Ishikawa (cell line): ENCODE data around the gene OR5B2.

Experiments used
- CEBPB ChIP-seq: IDR thresholded peaks from 2 replicates; pipeline ENCODE4 v1.6.1; 2012
- CREB1 ChIP-seq: IDR thresholded peaks from 2 replicates; pipeline ENCODE4 v1.6.1; 2012; ENCODE audit warnings: low read depth
- EGR1 ChIP-seq: IDR thresholded peaks from 2 replicates; pipeline ENCODE4 v1.6.1; 2012
- EP300 ChIP-seq: IDR thresholded peaks from 2 replicates; pipeline ENCODE4 v1.6.1; 2012; ENCODE audit warnings: borderline replicate concordance
- FOXM1 ChIP-seq: IDR thresholded peaks from 2 replicates; pipeline ENCODE4 v1.6.1; 2012; ENCODE audit warnings: low read depth, borderline replicate concordance
- NFIC ChIP-seq: IDR thresholded peaks from 2 replicates; pipeline ENCODE4 v1.6.1; 2012
- RAD21 ChIP-seq: IDR thresholded peaks from 2 replicates; pipeline ENCODE4 v1.6.1; 2012; ENCODE audit warnings: low read depth
- TAF1 ChIP-seq: IDR thresholded peaks from 2 replicates; pipeline ENCODE4 v1.6.1; 2012; ENCODE audit warnings: low read depth, mild to moderate bottlenecking
- TCF12 ChIP-seq: IDR thresholded peaks from 2 replicates; pipeline ENCODE4 v1.6.1; 2012; ENCODE audit warnings: low read depth
- TEAD4 ChIP-seq: IDR thresholded peaks from 2 replicates; pipeline ENCODE4 v1.6.1; 2012
- YY1 ChIP-seq: IDR thresholded peaks from 2 replicates; pipeline ENCODE4 v1.6.1; 2012; ENCODE audit warnings: low read depth
- ZBTB7A ChIP-seq: IDR thresholded peaks from 2 replicates; pipeline ENCODE4 v1.6.1; 2012; ENCODE audit warnings: low read depth
- TF ChIP-seq, protein P1 (sequence below): IDR thresholded peaks from 2 replicates; pipeline ENCODE4 v1.6.1; 2012
- TF ChIP-seq, protein P2 (sequence below): IDR thresholded peaks from 2 replicates; pipeline ENCODE4 v1.6.1; 2012
- TF ChIP-seq, protein P3 (sequence below): IDR thresholded peaks from 2 replicates; pipeline ENCODE4 v1.6.1; 2012; ENCODE audit warnings: low read depth, mild to moderate bottlenecking

OR5B2 gene

DNA sequence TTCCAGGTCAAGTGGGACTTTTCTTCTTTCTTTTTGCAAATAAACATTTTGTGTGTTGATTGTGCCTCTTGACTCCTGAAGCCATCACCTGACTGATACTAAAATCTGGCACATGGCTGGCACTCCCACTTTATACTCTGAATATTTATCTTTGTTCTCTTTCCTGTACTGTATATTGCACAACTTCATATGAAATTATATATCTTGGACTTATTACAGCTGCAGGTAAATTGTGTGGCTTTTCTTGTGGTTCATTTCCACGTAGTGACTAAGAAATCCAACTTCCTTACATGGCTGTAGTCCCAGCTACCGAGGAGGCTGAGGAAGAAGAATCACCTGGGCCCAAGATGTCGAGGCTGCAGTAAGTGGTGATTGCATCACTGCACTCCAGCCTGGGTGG lies 37.8 kb upstream of the OR5B2 start:
- TF ChIP-seq YY1 (no peak), ZBTB7A (no peak), CREB1 (no peak), EGR1 (no peak), TAF1 (no peak), NFIC (no peak), TCF12 (no peak), FOXM1 (no peak), TEAD4 (no peak)
- TF ChIP-seq, protein P1, sequence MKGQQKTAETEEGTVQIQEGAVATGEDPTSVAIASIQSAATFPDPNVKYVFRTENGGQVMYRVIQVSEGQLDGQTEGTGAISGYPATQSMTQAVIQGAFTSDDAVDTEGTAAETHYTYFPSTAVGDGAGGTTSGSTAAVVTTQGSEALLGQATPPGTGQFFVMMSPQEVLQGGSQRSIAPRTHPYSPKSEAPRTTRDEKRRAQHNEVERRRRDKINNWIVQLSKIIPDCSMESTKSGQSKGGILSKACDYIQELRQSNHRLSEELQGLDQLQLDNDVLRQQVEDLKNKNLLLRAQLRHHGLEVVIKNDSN: no peak
- TF ChIP-seq, protein P2, sequence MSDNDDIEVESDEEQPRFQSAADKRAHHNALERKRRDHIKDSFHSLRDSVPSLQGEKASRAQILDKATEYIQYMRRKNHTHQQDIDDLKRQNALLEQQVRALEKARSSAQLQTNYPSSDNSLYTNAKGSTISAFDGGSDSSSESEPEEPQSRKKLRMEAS: no peak
- TF ChIP-seq, protein P3, sequence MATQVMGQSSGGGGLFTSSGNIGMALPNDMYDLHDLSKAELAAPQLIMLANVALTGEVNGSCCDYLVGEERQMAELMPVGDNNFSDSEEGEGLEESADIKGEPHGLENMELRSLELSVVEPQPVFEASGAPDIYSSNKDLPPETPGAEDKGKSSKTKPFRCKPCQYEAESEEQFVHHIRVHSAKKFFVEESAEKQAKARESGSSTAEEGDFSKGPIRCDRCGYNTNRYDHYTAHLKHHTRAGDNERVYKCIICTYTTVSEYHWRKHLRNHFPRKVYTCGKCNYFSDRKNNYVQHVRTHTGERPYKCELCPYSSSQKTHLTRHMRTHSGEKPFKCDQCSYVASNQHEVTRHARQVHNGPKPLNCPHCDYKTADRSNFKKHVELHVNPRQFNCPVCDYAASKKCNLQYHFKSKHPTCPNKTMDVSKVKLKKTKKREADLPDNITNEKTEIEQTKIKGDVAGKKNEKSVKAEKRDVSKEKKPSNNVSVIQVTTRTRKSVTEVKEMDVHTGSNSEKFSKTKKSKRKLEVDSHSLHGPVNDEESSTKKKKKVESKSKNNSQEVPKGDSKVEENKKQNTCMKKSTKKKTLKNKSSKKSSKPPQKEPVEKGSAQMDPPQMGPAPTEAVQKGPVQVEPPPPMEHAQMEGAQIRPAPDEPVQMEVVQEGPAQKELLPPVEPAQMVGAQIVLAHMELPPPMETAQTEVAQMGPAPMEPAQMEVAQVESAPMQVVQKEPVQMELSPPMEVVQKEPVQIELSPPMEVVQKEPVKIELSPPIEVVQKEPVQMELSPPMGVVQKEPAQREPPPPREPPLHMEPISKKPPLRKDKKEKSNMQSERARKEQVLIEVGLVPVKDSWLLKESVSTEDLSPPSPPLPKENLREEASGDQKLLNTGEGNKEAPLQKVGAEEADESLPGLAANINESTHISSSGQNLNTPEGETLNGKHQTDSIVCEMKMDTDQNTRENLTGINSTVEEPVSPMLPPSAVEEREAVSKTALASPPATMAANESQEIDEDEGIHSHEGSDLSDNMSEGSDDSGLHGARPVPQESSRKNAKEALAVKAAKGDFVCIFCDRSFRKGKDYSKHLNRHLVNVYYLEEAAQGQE: no peak

DNA sequence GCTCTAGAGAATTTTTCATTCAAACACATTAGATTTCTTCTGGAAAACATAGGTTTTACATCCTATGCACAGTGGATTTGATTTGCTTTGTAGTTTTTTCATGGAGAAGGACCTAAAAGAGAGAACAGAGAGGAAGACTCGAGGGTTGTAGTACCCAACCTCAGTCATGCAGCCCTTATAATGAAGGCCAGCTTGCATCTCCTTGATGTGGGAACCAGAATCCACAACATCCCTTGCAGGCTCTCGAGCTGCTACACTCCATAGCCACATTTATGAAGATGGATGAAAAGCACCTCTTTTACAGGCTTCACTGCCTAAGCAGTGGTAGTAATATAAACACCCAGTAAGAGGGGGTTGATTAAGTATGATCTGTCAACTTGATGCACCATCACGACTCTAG lies 23.7 kb upstream of the OR5B2 start:
- TF ChIP-seq, protein P2: no peak
- TF ChIP-seq, protein P1: no peak
- no peak for TF ChIP-seq CEBPB
- no peak for TF ChIP-seq FOXM1
- no peak for TF ChIP-seq CREB1
- no peak for TF ChIP-seq TCF12
- TF ChIP-seq RAD21: no peak
- TF ChIP-seq TEAD4: no peak
- TF ChIP-seq EGR1: no peak
- no peak for TF ChIP-seq YY1
- TF ChIP-seq, protein P3: no peak
- TF ChIP-seq EP300: no peak
- no peak for TF ChIP-seq NFIC
- TF ChIP-seq TAF1: no peak
- TF ChIP-seq ZBTB7A: no peak

DNA sequence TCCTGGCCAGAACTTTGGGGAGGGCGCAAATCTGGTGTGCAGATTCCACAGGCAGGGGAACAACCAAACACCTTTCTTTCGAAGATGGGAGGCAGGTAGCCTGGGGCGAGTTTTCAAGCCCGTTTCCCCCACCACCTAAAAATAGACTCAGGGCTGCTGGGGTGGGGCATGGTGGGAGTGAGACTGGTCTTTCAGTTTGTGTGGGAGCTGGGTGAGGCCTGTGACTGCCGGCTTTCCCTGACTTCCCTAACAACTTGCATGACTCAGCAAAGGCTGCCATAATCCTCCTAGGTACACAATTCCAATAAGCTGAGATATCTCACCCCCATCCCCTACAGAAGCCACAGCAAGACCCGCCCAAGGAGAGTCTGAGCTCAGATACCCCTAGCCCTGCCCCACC lies 18.4 kb upstream of the OR5B2 start:
- TF ChIP-seq FOXM1: no peak
- no peak for TF ChIP-seq YY1
- no peak for TF ChIP-seq TCF12
- TF ChIP-seq EGR1: no peak
- TF ChIP-seq, protein P1: no peak
- TF ChIP-seq RAD21: no peak

DNA sequence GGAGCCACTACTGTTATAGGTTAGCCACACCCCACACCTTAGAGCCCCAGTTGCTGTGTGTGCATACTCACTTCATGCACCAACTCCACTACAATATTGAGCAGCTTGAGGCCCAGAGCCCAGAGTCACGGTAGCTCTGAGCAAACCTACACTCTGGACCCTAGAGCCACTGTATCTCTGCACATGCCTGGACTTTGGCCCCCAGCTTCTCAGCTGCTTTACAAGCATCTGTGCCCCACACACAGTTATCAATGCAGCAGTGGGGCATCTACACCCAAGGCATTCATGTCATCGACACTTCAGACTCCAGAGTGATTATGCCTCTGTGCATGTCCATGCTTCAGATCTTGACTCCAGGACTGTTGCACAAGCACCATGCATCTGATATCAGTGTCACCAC lies 16.4 kb upstream of the OR5B2 start:
- no peak for TF ChIP-seq TEAD4

DNA sequence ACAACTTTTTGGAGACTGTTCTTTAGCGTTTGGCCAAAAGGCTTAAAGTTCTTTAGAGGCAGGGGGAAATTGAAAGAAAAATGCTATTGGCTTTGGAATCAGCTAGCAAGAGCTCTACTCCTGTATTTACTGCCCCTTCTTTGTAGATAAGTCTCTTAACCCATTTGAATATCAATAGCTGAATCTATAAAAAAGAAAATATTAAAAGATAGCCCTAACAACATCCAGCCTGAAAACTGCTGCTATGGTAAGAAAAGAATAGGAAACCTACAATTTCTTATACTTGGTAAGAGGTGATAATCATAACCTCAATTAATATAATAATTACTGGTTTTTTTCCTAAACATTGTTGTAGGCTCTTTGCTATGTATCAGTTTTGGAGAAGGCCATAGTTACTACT lies 14.2 kb upstream of the OR5B2 start, which contains the start of gene OR5B12:
OR5B12 (minus strand) TSS at position 101 of the 400 bp plus-strand sequence. CDS start 2,085 bp downstream, outside the sequence.
- TF ChIP-seq, protein P2: no peak
- TF ChIP-seq TEAD4 (no peak), CEBPB (no peak), ZBTB7A (no peak), TAF1 (no peak), EGR1 (no peak), RAD21 (no peak), NFIC (no peak), TCF12 (no peak), FOXM1 (no peak), CREB1 (no peak)

DNA sequence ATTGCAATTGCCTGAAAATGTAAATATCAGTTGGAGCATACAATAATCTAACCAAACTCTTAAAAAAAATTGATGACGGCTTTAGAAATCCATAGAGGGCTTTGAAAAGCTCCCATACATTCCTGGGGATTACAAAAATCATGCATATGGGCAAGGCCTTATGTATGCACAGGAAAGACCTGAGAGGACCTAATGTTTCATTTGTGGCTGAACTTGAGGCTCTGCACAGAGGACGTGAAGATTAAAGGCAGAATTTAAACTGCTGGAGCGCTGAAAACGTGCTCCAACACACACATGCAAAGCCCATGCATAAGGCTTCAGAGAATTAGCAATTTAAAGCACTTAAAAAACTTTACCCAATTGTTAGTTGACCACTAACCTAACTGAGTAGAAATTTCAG lies 10.6 kb upstream of the OR5B2 start:
- TF ChIP-seq, protein P3: no peak
- TF ChIP-seq TEAD4: no peak
- TF ChIP-seq RAD21: no peak
- no peak for TF ChIP-seq YY1
- no peak for TF ChIP-seq EGR1
